Type B pancreatic cell (in vitro differentiated cells): Measurements from ENCODE around the gene GSK3B. TPM values are rescaled to one million over a fixed set of nuclear protein-coding genes. Genes with fewer than 3 reads are reported as not detected.

Experiments
- DNase-seq: peaks from one replicate; pipeline ENCODE4 v3.0.0; 2021; ENCODE audit warnings: mixed read lengths; ENCODE audit not compliant: unreplicated experiment; ENCODE audit errors: extremely low spot score
- H3K27ac Mint-ChIP-seq: 2 replicates; pipeline ENCODE4 v1.8.0; 2021; ENCODE audit warnings: mild to moderate bottlenecking, mixed read lengths
- H3K27me3 Mint-ChIP-seq: 2 replicates; pipeline ENCODE4 v1.8.0; 2021; ENCODE audit warnings: mixed read lengths
- H3K36me3 Mint-ChIP-seq: 2 replicates; pipeline ENCODE4 v1.8.0; 2021; ENCODE audit warnings: mixed read lengths
- H3K4me1 Mint-ChIP-seq: one replicate; pipeline ENCODE4 v1.8.0; 2021; ENCODE audit warnings: mixed read lengths; ENCODE audit not compliant: unreplicated experiment
- H3K4me3 Mint-ChIP-seq: 2 replicates; pipeline ENCODE4 v1.8.0; 2021; ENCODE audit warnings: mild to moderate bottlenecking, mixed read lengths
- H3K9me3 Mint-ChIP-seq: 2 replicates; pipeline ENCODE4 v1.8.0; 2021; ENCODE audit warnings: mixed read lengths
- CTCF ChIP-seq: fragments of 200-600 bp; sonication (generic); conservative IDR thresholded peaks from 2 replicates; pipeline ENCODE4 v1.5.0; 2021; ENCODE audit warnings: antibody characterized with exemption, mild to moderate bottlenecking
- total RNA-seq: library from RNA; stranded (reverse); gene quantifications from 2 replicates; pipeline ENCODE4 v1.2.1, GENCODE V29; 2021; ENCODE audit warnings: low replicate concordance

The GSK3B gene
- total RNA-seq, 1 donor from 2014 or later = 60.5 TPM

DNA sequence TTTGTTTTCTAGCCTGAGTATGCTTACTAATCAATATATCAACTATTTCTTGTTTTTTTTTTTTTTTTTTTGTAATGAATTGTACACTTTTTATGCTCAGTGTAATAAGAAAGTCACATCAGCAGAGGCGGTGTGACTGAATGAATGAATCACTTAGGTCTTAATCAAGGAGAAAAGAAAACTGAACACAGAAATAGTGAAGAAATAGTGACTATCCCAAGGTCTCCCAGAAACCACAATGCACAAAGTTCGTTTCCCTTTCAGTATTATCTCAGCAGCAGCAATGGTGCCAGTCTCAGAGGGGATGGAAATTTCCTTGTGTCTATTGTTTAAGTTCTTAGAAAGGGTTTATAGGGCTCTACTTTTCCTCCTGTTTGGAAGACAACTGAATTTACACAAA, 231.6 kb downstream of the GSK3B start:
- Mint-ChIP-seq H3K27ac (no peak overlapping the region), H3K27me3 (no peaks in the 10 kb centered on the region), H3K36me3 (peaks cover 57% of the 10 kb centered on the region), H3K9me3 (peaks cover 9% of the 10 kb centered on the region), H3K4me3 (no peak overlapping the region), H3K4me1 (no peaks in the 10 kb centered on the region)
- no peak for TF ChIP-seq CTCF
- no peak for DNase-seq

DNA sequence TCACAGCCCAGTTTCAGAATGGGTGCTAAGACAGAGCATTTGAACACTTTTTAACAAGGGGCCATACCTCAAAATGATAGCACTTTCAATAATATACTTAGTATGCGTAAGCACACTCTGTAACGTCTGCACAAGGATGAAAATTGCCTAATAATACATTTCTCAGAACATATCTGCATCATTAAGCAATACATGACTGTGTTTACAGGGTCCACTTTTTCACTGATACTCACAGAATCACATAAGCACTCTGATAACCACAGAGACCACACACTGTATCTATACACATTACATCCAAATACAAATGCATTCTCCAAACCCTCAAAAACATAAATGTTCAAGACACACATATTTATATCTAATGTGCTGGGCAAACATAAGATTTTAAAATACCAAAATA, 232.6 kb downstream of the GSK3B start:
- no peak for DNase-seq
- Mint-ChIP-seq H3K27me3 (no peaks in the 10 kb centered on the region), H3K4me1 (no peaks in the 10 kb centered on the region), H3K9me3 (peaks cover 13% of the 10 kb centered on the region), H3K27ac (no peak overlapping the region), H3K4me3 (no peak overlapping the region), H3K36me3 (peaks cover 67% of the 10 kb centered on the region)
- TF ChIP-seq CTCF = no peak

DNA sequence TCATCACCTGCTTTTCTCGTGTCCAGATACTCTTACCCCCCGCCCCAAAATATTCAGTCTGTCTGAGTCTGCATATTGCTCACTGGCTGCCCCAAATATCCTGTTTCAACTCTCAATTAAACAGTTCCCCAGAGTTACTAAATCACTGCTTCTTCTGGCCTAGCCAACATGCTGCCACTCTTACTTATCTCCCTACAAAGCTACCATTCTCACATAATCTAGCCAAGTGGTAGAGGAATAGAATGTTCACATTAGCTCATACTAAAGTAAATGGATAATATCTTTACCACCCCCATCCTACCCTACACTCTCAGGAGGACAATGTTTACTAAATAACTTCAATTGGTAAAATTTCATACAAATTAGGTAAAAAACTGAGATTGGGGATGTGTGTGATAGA, 234.5 kb downstream of the GSK3B start:
- Mint-ChIP-seq H3K4me1 (no peaks in the 10 kb centered on the region), H3K4me3 (no peak overlapping the region), H3K36me3 (peaks cover 64% of the 10 kb centered on the region), H3K27me3 (no peaks in the 10 kb centered on the region), H3K9me3 (peaks cover 17% of the 10 kb centered on the region), H3K27ac (no peak overlapping the region)
- TF ChIP-seq CTCF = no peak
- no peak for DNase-seq

- Mint-ChIP-seq H3K27ac (no peak overlapping the region), H3K36me3 (peaks cover 67% of the 10 kb centered on the region), H3K4me3 (no peak overlapping the region), H3K9me3 (peaks cover 20% of the 10 kb centered on the region), H3K27me3 (no peaks in the 10 kb centered on the region), H3K4me1 (no peaks in the 10 kb centered on the region)
- DNase-seq = no peak
- TF ChIP-seq CTCF = no peak
Measured at GRCh38 chr3:119858957-119859356, 235.3 kb downstream of the GSK3B start.

GRCh38 chr3:119856695-119857094, 237.6 kb downstream of the GSK3B start:
- no peak overlapping the region for H3K27ac Mint-ChIP-seq
- H3K4me1 Mint-ChIP-seq = no peaks in the 10 kb centered on the region
- DNase-seq = no peak
- no peak overlapping the region for H3K4me3 Mint-ChIP-seq
- H3K36me3 Mint-ChIP-seq = peaks cover 67% of the 10 kb centered on the region
- H3K27me3 Mint-ChIP-seq = no peaks in the 10 kb centered on the region
- peaks cover 20% of the 10 kb centered on the region for H3K9me3 Mint-ChIP-seq
- no peak for TF ChIP-seq CTCF

DNA sequence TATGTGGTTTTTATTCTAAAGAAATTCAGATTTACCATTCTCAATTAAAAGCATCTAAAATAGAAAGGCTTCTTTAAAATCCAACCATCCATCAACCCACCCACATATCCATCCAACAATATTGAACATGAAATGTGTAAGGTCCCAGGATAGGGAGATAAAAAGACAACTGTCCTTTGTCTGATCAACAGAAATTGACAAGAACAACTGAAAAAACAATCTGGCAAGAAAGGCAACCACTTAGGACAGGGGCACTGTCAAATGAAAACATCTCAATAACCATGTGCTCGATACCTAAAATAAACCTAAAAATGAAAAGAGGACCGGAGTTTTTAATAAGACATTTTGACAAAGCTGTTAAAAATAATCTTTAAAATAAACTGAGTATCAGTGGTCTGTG, 245.1 kb downstream of the GSK3B start:
- no peak overlapping the region for H3K27ac Mint-ChIP-seq
- TF ChIP-seq CTCF = no peak
- DNase-seq = no peak
- peaks cover 10% of the 10 kb centered on the region for H3K4me1 Mint-ChIP-seq
- no peaks in the 10 kb centered on the region for H3K27me3 Mint-ChIP-seq
- peaks cover 59% of the 10 kb centered on the region for H3K36me3 Mint-ChIP-seq
- H3K4me3 Mint-ChIP-seq = no peak overlapping the region
- H3K9me3 Mint-ChIP-seq = no peaks in the 10 kb centered on the region
